SH-SY5Y (cell line): Measurements from ENCODE around the gene GXYLT1.

Experiments used
- GATA2 ChIP-seq: IDR thresholded peaks from 2 replicates; pipeline ENCODE4 v1.6.1; 2011; ENCODE audit warnings: mild to moderate bottlenecking, low read depth, low read length
- GATA3 ChIP-seq: IDR thresholded peaks from 2 replicates; pipeline ENCODE4 v1.6.1; 2011; ENCODE audit warnings: low read depth, mild to moderate bottlenecking, low read length, moderate library complexity

GXYLT1 gene

DNA sequence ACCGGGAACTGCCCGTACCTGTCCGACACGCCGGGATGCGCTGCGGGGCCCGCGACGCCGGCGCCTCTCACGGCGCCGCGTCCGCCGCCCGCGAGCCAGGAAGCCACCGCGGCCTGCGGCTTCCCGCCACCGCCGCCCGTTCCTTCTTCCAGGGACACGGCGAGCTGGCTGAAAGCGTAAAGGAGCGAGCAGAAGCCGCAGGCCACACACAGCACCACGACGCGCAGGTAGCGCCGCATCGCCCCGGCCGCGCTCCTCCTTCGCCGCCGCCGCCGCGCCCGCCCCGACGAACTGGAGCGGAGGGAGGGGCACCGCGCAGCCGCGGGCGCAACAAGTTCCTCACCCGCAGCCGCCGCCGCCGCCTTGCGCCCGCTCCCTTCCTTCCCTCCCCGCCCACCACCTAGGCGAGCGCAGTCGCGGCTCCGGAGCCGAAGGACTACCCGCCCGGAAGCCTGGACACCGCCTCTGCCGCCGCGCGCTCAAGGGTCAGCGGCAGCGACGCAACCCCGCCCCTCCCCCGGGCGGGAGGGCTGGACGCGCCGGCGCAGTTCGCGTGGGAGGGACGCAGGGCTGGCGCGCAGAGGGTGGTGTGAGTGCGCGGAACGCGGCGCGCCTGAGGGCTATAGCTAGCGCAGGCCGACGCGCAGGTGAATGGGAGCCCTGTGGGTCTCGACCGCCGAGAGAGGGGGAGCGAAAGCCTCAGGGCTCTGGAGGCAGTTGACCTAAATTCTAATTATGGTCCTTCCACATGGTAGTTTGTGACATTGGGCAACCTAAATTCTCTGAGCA lies at the start of gene GXYLT1:
Gene GXYLT1 (minus strand): TSS at position 467 of the 789 bp plus-strand sequence. CDS start 228 bp downstream, at position 239.
- TF ChIP-seq GATA2 (peak; percentile 20; the same call in 1 of the 2 replicates), GATA3 (no peak)

DNA sequence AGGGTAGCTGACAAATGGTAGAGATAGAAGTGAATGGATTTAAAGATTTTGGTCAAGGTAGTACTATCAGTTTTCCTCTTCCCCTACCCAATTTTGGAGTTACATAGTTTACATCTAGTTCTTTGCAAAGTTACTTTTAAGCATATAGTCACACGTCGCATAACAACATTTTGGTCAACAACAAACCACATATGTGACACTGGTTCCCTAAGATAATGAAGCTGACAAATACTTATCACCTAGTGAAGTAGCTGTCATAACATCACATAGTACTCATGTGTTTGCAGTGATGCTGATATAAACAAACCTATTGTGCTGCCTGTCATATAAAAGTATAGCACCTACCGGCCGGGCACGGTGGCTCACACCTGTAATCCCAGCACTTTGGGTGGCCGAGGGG lies 48.0 kb upstream of the GXYLT1 start:
- TF ChIP-seq GATA3 (no peak), GATA2 (no peak)

DNA sequence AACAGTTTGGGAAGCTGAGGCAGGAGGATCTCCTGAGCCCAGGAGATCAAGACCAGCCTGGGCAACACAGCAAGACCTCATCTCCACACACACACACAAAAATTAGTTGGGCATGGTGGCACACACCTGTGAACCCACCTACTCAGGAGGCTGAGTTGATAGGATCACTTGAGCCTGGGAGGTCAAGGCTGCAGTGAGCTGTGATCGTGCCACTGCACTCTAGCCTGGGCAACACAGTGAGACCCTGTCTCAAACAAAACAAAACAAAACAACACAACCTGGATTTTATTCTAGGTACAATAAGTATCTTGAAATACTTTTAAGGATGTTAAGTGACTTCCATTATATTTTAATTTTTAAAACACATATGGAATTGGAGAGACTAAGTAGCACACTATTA lies 47.6 kb upstream of the GXYLT1 start:
- TF ChIP-seq GATA3 (no peak), GATA2 (no peak)

DNA sequence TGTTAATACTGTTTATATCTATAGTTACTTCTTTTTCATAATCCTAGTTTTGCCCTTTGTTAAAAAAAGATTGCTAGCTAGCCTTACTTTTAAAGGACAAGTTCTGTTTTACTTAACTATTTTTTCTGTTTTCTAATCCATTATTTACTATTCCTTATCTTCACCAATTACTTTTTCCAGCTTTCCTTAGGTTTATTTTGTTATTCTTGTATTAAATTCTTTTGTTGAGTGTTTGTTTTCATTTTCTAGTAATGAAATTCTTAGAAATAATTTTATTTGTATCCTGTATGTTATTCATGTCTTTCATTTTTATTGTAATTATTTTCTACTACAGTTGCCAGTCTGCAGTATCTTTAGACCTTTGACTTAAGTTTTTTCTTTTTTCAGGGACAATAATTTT lies 45.7 kb upstream of the GXYLT1 start:
- TF ChIP-seq GATA2 (no peak), GATA3 (no peak)

DNA sequence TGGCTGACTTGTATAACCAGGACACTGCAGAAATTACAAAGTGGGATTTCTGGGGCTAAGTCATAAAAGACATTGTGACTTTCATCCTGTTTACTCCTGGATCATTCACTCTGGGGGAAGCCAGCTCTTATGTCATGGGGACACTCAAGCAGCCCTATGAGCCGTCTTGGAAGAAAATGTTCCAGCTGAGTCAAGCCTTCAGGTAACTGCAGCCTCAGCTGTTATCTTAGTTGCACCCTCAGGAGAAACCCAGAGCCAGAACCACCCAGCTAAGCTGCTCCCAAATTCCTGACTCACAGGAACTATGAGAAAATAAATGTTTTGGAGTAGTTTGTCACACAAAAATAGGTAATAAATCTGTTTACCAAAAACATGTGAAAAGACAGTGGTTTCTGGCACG lies 43.1 kb upstream of the GXYLT1 start:
- TF ChIP-seq GATA2 (no peak), GATA3 (no peak)

- no peak for TF ChIP-seq GATA2
- TF ChIP-seq GATA3, result no peak
These were observed 42.1 kb upstream of the GXYLT1 start for GRCh38 chr12:42186793-42187192.

DNA sequence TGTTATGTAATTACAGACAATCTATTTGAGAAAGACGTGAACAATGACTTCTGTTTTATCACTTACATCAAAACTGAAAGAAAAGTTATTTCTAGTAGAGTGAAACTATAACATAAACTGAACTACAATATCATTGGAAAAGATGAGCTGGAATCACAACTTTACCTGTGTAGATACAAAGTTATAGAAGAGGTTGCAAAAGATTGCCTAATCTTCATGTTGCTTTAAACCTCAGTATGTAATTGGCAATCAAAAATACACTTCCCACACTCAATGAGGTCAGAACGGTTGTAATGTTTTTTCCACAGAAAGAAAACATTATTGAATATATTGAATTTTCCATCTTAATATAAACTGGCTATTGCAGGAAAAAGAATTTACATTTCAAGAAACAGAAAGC lies 37.7 kb upstream of the GXYLT1 start:
- TF ChIP-seq GATA2 (no peak), GATA3 (no peak)

- TF ChIP-seq GATA2, result no peak
- TF ChIP-seq GATA3, result no peak
These were observed 36.4 kb upstream of the GXYLT1 start for GRCh38 chr12:42180990-42181596.

- TF ChIP-seq GATA2 (no peak), GATA3 (no peak)
These were observed 33.4 kb upstream of the GXYLT1 start for GRCh38 chr12:42178101-42178500.

- no peak for TF ChIP-seq GATA2
- TF ChIP-seq GATA3, result no peak
These were observed 30.3 kb upstream of the GXYLT1 start for GRCh38 chr12:42174978-42175377.

DNA sequence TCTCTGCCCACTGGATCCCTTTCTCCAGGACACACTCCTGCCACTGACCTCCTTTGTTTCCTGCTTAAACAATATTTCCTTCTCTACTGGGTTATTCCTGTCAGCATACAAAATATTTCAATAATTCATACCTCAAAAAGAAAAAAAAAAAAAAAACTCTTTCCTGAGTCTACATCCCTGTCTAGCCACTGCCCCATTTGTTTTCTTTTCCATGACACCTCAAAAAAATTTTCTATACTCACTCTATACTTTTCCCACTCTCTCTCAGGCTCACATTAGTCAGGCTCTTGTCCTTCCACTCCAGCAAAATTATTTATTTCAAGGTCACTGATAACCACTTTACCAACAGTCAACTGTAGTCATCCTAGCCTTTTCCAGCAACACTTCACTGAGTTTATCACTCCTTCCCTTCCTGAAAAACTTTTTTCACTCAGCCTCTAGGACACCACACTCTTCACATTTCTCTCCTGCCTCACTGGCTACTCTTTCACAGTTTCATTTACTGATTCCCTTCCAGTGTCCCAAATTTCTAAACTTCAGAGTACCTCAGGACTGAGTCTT lies 29.4 kb upstream of the GXYLT1 start:
- TF ChIP-seq GATA2, result no peak
- TF ChIP-seq GATA3, result no peak

DNA sequence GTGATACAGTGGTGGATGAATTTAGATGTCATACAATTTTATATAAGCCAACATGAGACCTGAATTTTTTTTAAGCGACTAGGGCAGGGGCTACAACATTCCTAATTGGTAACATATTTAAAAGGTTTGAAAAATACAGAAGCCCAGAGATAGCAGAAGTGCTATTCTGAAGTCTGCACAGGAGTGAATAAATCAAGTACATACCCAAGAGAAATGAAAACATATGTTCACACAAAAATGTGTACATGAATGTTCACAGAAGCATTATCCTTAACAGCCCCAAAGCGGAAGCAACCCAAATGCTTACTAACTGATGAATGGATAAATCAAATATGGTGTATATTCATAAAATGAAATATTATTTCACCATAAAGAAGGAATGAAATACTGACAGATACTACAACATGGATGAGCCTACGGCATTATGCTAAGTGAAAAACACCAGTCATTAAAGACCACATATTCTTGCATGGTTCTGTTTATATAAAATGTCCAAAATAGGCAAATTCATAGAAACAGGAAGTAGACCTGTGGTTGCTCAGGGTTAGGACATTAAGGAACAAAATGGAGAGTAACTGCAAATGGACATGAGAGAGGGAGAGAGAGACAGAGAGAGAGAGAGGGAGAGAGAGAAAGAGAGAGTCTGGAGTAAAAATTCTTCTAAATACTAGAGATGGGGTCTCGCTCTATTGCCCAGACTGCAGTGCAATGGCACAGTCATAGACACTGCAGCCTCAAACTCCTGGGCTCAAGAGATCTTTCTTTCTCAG lies 28.0 kb upstream of the GXYLT1 start:
- TF ChIP-seq GATA2 (no peak), GATA3 (no peak)

GRCh38 chr12:42167711-42168110 lies 23.0 kb upstream of the GXYLT1 start:
- TF ChIP-seq GATA2, result no peak
- no peak for TF ChIP-seq GATA3

- no peak for TF ChIP-seq GATA3
- TF ChIP-seq GATA2, result no peak
These were observed 21.8 kb upstream of the GXYLT1 start for GRCh38 chr12:42166501-42166900.
